B cell (primary cell): ENCODE results near the gene PRLR. TPM values are rescaled to one million over a fixed set of nuclear protein-coding genes. Genes with fewer than 3 reads are reported as not detected.

ENCODE experiments used
- ATAC-seq: fragments of 200-7000 bp; cut with Tn5 transposase; one replicate; pipeline ENCODE4 v1.10.0; 2021; ENCODE audit warnings: low read depth, mild to moderate bottlenecking, moderate number of reproducible peaks, moderate library complexity
- CTCF ChIA-PET: fragments of 350-600 bp; sonication (Branson Sonifier 250); formaldehyde crosslinking; loops from one replicate; lab custom pipeline; 2021; ENCODE audit warnings: antibody characterized with exemption, inconsistent platforms; lab: Charles Lee
- POLR2A ChIA-PET: fragments of 350-600 bp; sonication (Branson Sonifier 250); formaldehyde crosslinking; loops from one replicate; lab custom pipeline; 2021; ENCODE audit warnings: antibody characterized with exemption; lab: Charles Lee
- DNase-seq: peaks from one replicate; pipeline ENCODE4 v3.0.0; 2013
- H2AFZ ChIP-seq: 2 replicates; pipeline ENCODE4 v1.6.1; 2012; ENCODE audit warnings: mild to moderate bottlenecking, low read depth, low read length; ENCODE audit not compliant: insufficient read depth, poor library complexity, severe bottlenecking
- H3K27ac ChIP-seq, 2 donors: 1 replicate in 1 of 2; 2 replicates in 1 of 2; pipeline ENCODE4 v1.5.1; 2012 to 2013; ENCODE audit warnings: low read length in 2 of 2, mild to moderate bottlenecking in 2 of 2, moderate library complexity in 1 of 2
- H3K27me3 ChIP-seq, 4 experiments: fragments of 200-600 bp in 1 of 4; sonication (generic) in 1 of 4; replicated peaks in 1 of 4; 1 replicate in 2 of 4; 2 replicates in 2 of 4; pipeline versions ENCODE4 v1.6.1 to v1.7.0; 2013 to 2016; ENCODE audit warnings: low read length in 3 of 4, mild to moderate bottlenecking in 2 of 4, mixed read lengths in 1 of 4, moderate library complexity in 1 of 4; ENCODE audit not compliant: insufficient read depth in 4 of 4, control insufficient read depth in 3 of 4; ENCODE audit errors: control extremely low read depth in 1 of 4
- H3K36me3 ChIP-seq, 2 experiments: replicated peaks in 1 of 2; 1 replicate in 1 of 2; 2 replicates in 1 of 2; pipeline versions ENCODE4 v1.6.1 to v1.7.1; 2013; ENCODE audit warnings: low read length in 1 of 2; ENCODE audit not compliant: insufficient read depth in 2 of 2, control insufficient read depth in 1 of 2; ENCODE audit errors: control extremely low read depth in 1 of 2, extremely low read depth in 1 of 2
- H3K4me1 ChIP-seq, 2 donors: fragments of 200-600 bp in 1 of 2; sonication (generic) in 1 of 2; 1 replicate in 1 of 2; 2 replicates in 1 of 2; pipeline versions ENCODE4 v1.5.1 to v1.6.1; 2013 to 2017; ENCODE audit warnings: low read length in 2 of 2; ENCODE audit not compliant: control insufficient read depth in 2 of 2, insufficient read depth in 2 of 2
- H3K4me2 ChIP-seq: replicated peaks from 2 replicates; pipeline ENCODE3; 2012; ENCODE audit warnings: mild to moderate bottlenecking, low read depth, low read length; ENCODE audit not compliant: poor library complexity, severe bottlenecking
- H3K4me3 ChIP-seq, 5 experiments: fragments of 200-600 bp in 1 of 5; sonication (generic) in 1 of 5; 1 replicate in 3 of 5; 2 replicates in 2 of 5; pipeline versions ENCODE4 v1.5.1 to v1.7.0; 2011 to 2016; ENCODE audit warnings: low read length in 4 of 5, mild to moderate bottlenecking in 4 of 5, low read depth in 2 of 5, control low read depth in 1 of 5, moderate library complexity in 1 of 5; ENCODE audit not compliant: insufficient read depth in 1 of 5; ENCODE audit errors: control extremely low read depth in 1 of 5, extremely low read depth in 1 of 5
- H3K79me2 ChIP-seq: fragments of 200-600 bp; sonication (generic); one replicate; pipeline ENCODE4 v1.6.0; 2016; ENCODE audit warnings: low read length; ENCODE audit not compliant: control insufficient read depth, insufficient read depth
- H3K9ac ChIP-seq: fragments of 200-600 bp; sonication (generic); 2 replicates; pipeline ENCODE4 v1.6.1; 2017; ENCODE audit warnings: mild to moderate bottlenecking, low read length, moderate library complexity
- H3K9me3 ChIP-seq, 3 donors: one replicate each; pipeline versions ENCODE4 v1.6.1 to v1.7.1; 2013; ENCODE audit warnings: low read length in 2 of 3; ENCODE audit not compliant: control insufficient read depth in 2 of 3, insufficient read depth in 1 of 3; ENCODE audit errors: control extremely low read depth in 1 of 3
- H4K20me1 ChIP-seq: 2 replicates; pipeline ENCODE4 v1.6.0; 2012; ENCODE audit warnings: mild to moderate bottlenecking, low read length; ENCODE audit not compliant: insufficient read depth, control insufficient read depth, poor library complexity, severe bottlenecking
- H3K27ac Mint-ChIP-seq: one replicate; pipeline ENCODE4 v1.8.0; 2021; ENCODE audit warnings: mixed read lengths
- H3K27me3 Mint-ChIP-seq: one replicate; pipeline ENCODE4 v1.8.0; 2021; ENCODE audit warnings: mixed read lengths
- H3K4me1 Mint-ChIP-seq: one replicate; pipeline ENCODE4 v1.8.0; 2021; ENCODE audit warnings: mixed read lengths
- H3K4me3 Mint-ChIP-seq: one replicate; pipeline ENCODE4 v1.8.0; 2021; ENCODE audit warnings: mixed read lengths
- H3K9me3 Mint-ChIP-seq: one replicate; pipeline ENCODE4 v1.8.0; 2022; ENCODE audit warnings: mixed read lengths; ENCODE audit not compliant: insufficient read depth
- EZH2 ChIP-seq: IDR thresholded peaks from 2 replicates; pipeline ENCODE4 v1.6.1; 2012; ENCODE audit warnings: borderline replicate concordance, low read depth, mild to moderate bottlenecking, moderate library complexity, low read length; ENCODE audit not compliant: insufficient read depth, poor library complexity, severe bottlenecking
- WGBS: methylation state at CpG from one replicate; pipeline ENCODE4 v1.1.5; 2013; ENCODE audit warnings: missing lambda C conversion rate; ENCODE audit not compliant: insufficient coverage; 5-methylcytosine and 5-hydroxymethylcytosine counted together
- intact Hi-C: fragments of 100-400 bp; cut with micrococcal nuclease; formaldehyde crosslinking; loops from one replicate; pipeline ENCODE4 v1.10.0; 2022
- polyA plus RNA-seq: library from polyadenylated mRNA; depleted of rRNA; stranded (reverse); fragments of >200 nt; gene quantifications from 2 replicates; pipeline ENCODE4 v1.2.3, GENCODE V29; 2012
- total RNA-seq, 2 donors: library from RNA; stranded (reverse); fragments of 120-200 nt in 1 of 2; gene quantifications; 1 replicate in 1 of 2; 2 replicates in 1 of 2; pipeline versions ENCODE4 v1.2.3 to v1.2.4, GENCODE V29; 2013 to 2022
- TF ChIP-seq, protein P1 (sequence below): fragments of 200-600 bp; IDR thresholded peaks from one replicate; pipeline ENCODE4 v1.8.0; 2022; ENCODE audit warnings: antibody characterized with exemption, mild to moderate bottlenecking

The PRLR gene
- total and polyA plus RNA-seq, 2 donors (not counting 1 experiment from before 2014, with no cell fraction given), result 0.39 TPM; not detected in 1

DNA sequence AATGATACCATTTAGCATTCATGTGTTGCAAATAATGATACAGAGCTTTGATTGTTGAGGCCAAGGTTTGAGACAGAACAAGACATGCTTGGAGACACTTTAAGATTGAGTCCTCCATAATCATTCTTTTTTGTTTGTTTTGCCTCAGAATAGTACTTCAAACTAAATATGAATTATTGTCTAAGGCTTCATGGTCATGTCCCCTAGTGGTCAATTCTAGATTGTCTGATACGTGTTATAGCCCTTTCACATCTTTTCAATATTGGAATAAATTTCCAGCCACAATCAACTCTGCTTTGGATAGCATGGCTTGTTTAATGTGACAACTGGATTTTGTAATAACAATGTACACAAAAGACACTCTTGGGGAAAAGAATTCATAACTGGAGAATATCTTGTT, 64.2 kb downstream of the PRLR start:
- ATAC-seq, result no peak
- no peak overlapping the region for H3K4me3 Mint-ChIP-seq
- no peak overlapping the region for H3K27ac Mint-ChIP-seq
- peaks cover 0 to 5% (median 0%) of the 10 kb centered on the region in 3 donors for H3K9me3 ChIP-seq
- H3K9me3 Mint-ChIP-seq, result no peaks in the 10 kb centered on the region
- H3K36me3 ChIP-seq, result no peaks in the 10 kb centered on the region
- no peak overlapping the region for H2AFZ ChIP-seq
- H3K4me2 ChIP-seq, result no peak overlapping the region
- peaks cover 13% of the 10 kb centered on the region for H3K27me3 Mint-ChIP-seq
- H3K9ac ChIP-seq, result no peak overlapping the region
- no peaks in the 10 kb centered on the region for H3K79me2 ChIP-seq
- ChIA-PET CTCF (interaction anchor here (1.3 kb wide), 1 partner anchor 11 kb away, joined by 3 read pairs; no protein-coding TSS in a partner anchor), POLR2A (no interaction called here)
- intact Hi-C loops, result no loop called here
- peaks cover 0 to under 1% (median 0%) of the 10 kb centered on the region in 4 experiments for H3K27me3 ChIP-seq
- TF ChIP-seq, protein P1, sequence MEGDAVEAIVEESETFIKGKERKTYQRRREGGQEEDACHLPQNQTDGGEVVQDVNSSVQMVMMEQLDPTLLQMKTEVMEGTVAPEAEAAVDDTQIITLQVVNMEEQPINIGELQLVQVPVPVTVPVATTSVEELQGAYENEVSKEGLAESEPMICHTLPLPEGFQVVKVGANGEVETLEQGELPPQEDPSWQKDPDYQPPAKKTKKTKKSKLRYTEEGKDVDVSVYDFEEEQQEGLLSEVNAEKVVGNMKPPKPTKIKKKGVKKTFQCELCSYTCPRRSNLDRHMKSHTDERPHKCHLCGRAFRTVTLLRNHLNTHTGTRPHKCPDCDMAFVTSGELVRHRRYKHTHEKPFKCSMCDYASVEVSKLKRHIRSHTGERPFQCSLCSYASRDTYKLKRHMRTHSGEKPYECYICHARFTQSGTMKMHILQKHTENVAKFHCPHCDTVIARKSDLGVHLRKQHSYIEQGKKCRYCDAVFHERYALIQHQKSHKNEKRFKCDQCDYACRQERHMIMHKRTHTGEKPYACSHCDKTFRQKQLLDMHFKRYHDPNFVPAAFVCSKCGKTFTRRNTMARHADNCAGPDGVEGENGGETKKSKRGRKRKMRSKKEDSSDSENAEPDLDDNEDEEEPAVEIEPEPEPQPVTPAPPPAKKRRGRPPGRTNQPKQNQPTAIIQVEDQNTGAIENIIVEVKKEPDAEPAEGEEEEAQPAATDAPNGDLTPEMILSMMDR, result peak; percentile 22
- no peak for TF ChIP-seq EZH2
- H3K4me1 ChIP-seq, result no peaks in the 10 kb centered on the region
- H4K20me1 ChIP-seq, result no peaks in the 10 kb centered on the region
- DNase-seq, result no peak
- no peak overlapping the region for H3K27ac ChIP-seq
- no CpG with 5 or more reads among the region's 1 CpG for WGBS
- no peaks in the 10 kb centered on the region for H3K4me1 Mint-ChIP-seq
- H3K4me3 ChIP-seq, result no peak overlapping the region

DNA sequence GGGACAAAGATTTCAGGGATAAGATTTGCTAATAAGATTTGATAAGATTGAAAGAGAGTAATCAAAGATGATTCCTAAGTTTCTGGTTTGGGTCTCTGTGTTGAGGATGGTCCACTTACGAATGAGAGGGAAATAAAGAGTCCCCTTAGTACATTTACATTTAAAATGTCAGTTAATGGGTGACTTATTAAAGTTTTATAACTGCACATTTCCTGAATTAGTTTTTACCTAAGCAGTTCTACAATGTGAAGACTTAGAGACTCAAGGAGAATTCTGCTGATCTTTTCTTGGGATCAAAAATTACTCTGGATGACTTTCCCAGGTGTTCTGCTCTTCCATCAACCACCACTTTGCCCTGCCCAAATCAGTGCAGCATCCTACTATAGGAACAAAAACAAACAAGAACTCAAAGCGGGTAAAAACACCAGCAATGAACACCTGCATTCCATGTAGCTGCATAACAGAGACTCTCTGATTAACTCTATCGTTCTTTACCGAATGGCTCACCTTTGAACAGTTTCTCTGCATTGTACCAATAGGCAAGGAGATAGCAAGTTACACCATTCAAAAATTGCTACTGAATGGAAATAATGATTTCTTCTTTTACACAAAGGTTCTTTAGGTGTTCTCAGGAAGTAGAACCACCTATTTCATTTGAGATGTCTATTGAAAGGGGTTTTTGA, 65.3 kb downstream of the PRLR start:
- H3K27me3 ChIP-seq, result no peaks in the 10 kb centered on the region
- DNase-seq, result no peak
- 88% methylated on average over 3 of the region's 4 CpGs for WGBS
- no peak overlapping the region for H2AFZ ChIP-seq
- Mint-ChIP-seq H3K4me3 (no peak overlapping the region), H3K27me3 (peaks cover 13% of the 10 kb centered on the region), H3K9me3 (no peaks in the 10 kb centered on the region), H3K27ac (no peak overlapping the region), H3K4me1 (no peaks in the 10 kb centered on the region)
- intact Hi-C loops, result no loop called here
- H3K79me2 ChIP-seq, result no peaks in the 10 kb centered on the region
- H3K9me3 ChIP-seq, result peaks cover 0 to 5% (median 0%) of the 10 kb centered on the region in 3 donors
- no peak overlapping the region for H3K27ac ChIP-seq
- H3K9ac ChIP-seq, result no peak overlapping the region
- no peaks in the 10 kb centered on the region for H3K36me3 ChIP-seq
- ATAC-seq, result no peak
- H4K20me1 ChIP-seq, result no peaks in the 10 kb centered on the region
- ChIA-PET POLR2A (no interaction called here), CTCF (interaction anchor here (1.3 kb wide), 1 partner anchor 10 kb away, joined by 3 read pairs; no protein-coding TSS in a partner anchor)
- no peak overlapping the region for H3K4me3 ChIP-seq
- no peaks in the 10 kb centered on the region for H3K4me1 ChIP-seq
- H3K4me2 ChIP-seq, result no peak overlapping the region
- TF ChIP-seq, protein P1, result no peak
- no peak for TF ChIP-seq EZH2
